ENCODE measurements around the gene VSIG4.

VSIG4 gene

DNA sequence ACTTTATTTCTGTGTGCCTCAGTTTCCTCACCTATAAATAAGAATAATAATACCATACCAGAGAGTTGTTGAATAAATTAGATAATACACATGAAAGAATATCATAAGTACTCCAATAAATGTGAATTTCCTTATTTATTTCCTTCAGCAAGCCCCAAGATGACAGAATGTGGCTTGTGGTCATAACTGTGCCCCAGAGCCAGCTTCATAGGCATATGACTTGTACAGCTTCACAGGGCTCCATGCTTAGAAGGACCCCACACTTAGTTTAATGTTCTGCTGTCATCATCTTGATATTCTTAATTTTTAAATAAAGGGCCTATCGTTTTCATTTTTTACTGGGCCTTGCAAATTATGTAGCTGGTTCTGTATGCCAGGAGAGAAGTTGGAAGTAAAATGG, 25.3 kb downstream of the VSIG4 start:
- H3K4me3 ChIP-seq (ENCODE audit: low read depth, low read length): peak overlapping the region; percentile 93
- TF ChIP-seq MYC (IDR thresholded peaks at IDR 0.05; ENCODE audit: low read depth, low read length) (no peak), POLR2A (IDR thresholded peaks at IDR 0.05; ENCODE audit: extremely low read depth, insufficient read length) (no peak)
- TF ChIP-seq, protein P1, sequence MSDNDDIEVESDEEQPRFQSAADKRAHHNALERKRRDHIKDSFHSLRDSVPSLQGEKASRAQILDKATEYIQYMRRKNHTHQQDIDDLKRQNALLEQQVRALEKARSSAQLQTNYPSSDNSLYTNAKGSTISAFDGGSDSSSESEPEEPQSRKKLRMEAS (IDR thresholded peaks at IDR 0.05; ENCODE audit: low read depth, low read length): no peak
- TF ChIP-seq, protein P2, sequence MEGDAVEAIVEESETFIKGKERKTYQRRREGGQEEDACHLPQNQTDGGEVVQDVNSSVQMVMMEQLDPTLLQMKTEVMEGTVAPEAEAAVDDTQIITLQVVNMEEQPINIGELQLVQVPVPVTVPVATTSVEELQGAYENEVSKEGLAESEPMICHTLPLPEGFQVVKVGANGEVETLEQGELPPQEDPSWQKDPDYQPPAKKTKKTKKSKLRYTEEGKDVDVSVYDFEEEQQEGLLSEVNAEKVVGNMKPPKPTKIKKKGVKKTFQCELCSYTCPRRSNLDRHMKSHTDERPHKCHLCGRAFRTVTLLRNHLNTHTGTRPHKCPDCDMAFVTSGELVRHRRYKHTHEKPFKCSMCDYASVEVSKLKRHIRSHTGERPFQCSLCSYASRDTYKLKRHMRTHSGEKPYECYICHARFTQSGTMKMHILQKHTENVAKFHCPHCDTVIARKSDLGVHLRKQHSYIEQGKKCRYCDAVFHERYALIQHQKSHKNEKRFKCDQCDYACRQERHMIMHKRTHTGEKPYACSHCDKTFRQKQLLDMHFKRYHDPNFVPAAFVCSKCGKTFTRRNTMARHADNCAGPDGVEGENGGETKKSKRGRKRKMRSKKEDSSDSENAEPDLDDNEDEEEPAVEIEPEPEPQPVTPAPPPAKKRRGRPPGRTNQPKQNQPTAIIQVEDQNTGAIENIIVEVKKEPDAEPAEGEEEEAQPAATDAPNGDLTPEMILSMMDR (IDR thresholded peaks at IDR 0.05; ENCODE audit: low read depth, low read length): no peak
- DNase-seq (ENCODE audit: low read depth): peak; percentile 57

DNA sequence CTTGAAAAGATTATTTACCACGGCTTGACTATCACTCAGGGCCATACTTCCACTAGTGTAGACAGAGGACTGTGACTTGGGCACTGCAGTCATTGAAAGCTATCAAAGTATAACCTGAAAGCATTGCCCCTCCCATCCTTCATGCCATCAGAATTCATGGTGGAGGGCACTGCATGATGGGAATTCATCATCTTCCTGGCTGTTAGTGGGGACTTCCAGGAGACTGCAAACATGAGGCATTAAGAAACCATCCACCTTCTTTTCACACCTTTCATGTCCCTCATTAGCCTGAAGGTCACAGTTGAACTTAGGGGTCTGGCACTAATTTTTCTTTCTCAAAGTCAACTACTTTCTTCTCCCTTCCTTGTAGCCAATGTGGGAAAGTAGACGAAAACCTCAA, 25.8 kb downstream of the VSIG4 start:
- TF ChIP-seq, protein P2 (IDR thresholded peaks at IDR 0.05; ENCODE audit: low read depth, low read length): no peak
- TF ChIP-seq, protein P1 (IDR thresholded peaks at IDR 0.05; ENCODE audit: low read depth, low read length): no peak
- TF ChIP-seq MYC (IDR thresholded peaks at IDR 0.05; ENCODE audit: low read depth, low read length) (no peak), POLR2A (IDR thresholded peaks at IDR 0.05; ENCODE audit: extremely low read depth, insufficient read length) (no peak)

DNA sequence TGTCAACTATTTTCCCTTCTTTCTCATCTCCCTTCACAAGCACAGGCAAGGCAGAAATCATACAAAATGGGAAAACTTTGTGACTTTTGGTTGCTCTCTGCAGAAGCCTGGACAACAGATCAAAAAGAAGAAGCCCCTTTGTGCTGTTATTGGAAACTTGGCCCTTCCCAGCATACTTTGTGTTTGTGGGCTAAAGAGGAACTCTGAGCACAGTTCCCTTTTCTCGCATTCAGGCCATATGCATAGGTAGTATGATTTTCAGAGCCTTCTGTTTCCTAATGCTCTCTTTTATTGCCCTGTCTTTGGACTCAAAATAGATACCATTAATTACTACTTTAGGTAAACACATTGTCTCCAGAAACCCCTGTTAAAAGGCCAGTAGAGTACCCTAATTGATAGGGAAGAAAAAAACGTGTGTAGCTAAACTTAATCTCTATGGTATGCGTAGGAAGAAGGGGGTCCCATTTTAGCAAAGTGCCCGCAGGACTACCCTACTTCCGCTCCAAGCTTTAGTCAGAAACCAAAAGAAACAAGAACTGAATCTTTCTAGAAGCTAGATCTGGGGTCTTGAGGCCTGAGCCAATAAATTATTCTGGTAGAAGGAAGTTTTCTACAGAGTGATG, 26.6 kb downstream of the VSIG4 start:
- peak; percentile 87 for DNase-seq (ENCODE audit: low read depth)
- TF ChIP-seq, protein P1 (IDR thresholded peaks at IDR 0.05; ENCODE audit: low read depth, low read length): no peak
- TF ChIP-seq, protein P2 (IDR thresholded peaks at IDR 0.05; ENCODE audit: low read depth, low read length): no peak
- TF ChIP-seq MYC (IDR thresholded peaks at IDR 0.05; ENCODE audit: low read depth, low read length) (0 out of 2 replicates have a peak, but pooled peaks have one; percentile 39), POLR2A (IDR thresholded peaks at IDR 0.05; ENCODE audit: extremely low read depth, insufficient read length) (no peak)
- H3K4me3 ChIP-seq (ENCODE audit: low read depth, low read length): peak overlapping the region; percentile 93

More for the DNA sequence above, 25.8 kb downstream of the VSIG4 start:
- no peak for DNase-seq (ENCODE audit: low read depth)
- peak overlapping the region; percentile 93 for H3K4me3 ChIP-seq (ENCODE audit: low read depth, low read length)

DNA sequence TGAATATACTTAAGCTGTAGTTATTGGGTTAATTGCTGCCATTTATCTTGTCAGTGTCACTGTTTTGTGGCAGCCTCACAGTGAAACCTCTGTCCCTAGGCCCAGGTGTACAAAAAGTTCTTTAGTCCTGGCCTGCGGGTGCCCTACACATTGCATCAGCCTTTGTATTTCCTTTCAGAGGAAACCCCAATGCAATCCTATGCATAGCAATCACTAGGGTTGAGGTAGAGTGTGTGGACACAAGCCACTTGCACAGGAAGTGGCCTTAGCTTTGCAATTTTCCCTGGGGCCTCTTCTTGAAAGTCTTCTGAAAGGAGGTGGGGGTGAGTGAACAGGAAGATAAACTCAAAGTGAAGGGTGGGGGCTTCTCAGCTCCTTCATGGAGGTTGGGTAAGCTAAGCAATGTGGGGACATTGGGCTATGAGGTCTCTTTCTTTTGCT, 27.8 kb downstream of the VSIG4 start:
- peak; percentile 97 for DNase-seq (ENCODE audit: low read depth)
- TF ChIP-seq, protein P2 (IDR thresholded peaks at IDR 0.05; ENCODE audit: low read depth, low read length): no peak
- TF ChIP-seq POLR2A (IDR thresholded peaks at IDR 0.05; ENCODE audit: extremely low read depth, insufficient read length): no peak
- TF ChIP-seq, protein P1 (IDR thresholded peaks at IDR 0.05; ENCODE audit: low read depth, low read length): peak; percentile 41; the same call in 1 of the 2 replicates
- peak overlapping the region; percentile 56 for H3K4me3 ChIP-seq (ENCODE audit: low read depth, low read length)

DNA sequence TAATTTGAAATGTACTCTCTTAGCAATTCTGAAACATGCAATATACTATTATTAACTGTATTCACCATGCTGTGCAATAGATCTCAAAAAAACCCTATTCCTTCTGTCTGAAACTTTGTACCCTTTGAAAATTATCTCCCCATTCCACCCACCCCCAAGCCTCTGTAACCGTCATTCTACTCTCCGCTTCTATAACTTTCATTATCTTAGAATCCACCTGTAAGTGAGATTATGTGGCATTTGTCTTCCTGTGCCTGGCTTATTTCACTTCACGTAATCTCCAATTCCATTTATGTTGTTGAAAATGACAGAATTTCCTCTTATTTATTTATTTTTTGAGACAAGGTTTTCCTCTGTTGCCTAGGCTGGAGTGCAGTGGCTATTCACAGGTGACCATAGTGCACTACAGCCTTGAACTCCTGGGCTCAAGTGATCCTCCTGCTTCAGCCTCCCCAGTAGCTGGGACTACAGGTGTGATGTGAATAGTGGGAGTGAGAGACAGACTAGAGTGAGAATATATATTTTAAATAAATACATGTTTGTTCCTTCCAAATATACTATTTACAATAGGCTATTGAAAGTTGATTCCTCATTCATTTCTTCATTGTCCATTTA, 30.5 kb downstream of the VSIG4 start:
- H3K4me3 ChIP-seq (ENCODE audit: low read depth, low read length): no peak overlapping the region
- no peak for DNase-seq (ENCODE audit: low read depth)
- TF ChIP-seq, protein P2 (IDR thresholded peaks at IDR 0.05; ENCODE audit: low read depth, low read length): no peak
- TF ChIP-seq, protein P1 (IDR thresholded peaks at IDR 0.05; ENCODE audit: low read depth, low read length): no peak
- TF ChIP-seq POLR2A (IDR thresholded peaks at IDR 0.05; ENCODE audit: extremely low read depth, insufficient read length) (no peak), MYC (IDR thresholded peaks at IDR 0.05; ENCODE audit: low read depth, low read length) (no peak)
